Adrenal gland (tissue), 12 donors: ENCODE results near the gene CD300H. TPM values are rescaled to one million over a fixed set of nuclear protein-coding genes. Genes with fewer than 3 reads are reported as not detected.

Experiments used
- DNase-seq, 7 donors: peaks; one replicate each; pipeline ENCODE4 v3.0.0-alpha.2; 2019 to 2020
- H3K27ac ChIP-seq, 5 donors: fragments of 200-600 bp; sonication (generic) in 4 of 5; 1 replicate in 3 of 5; 2 replicates in 2 of 5; pipeline versions ENCODE4 v1.5.1 to v1.8.0; 2016 to 2020; ENCODE audit warnings: mild to moderate bottlenecking in 1 of 5
- H3K27me3 ChIP-seq: fragments of 200-600 bp; 2 replicates; pipeline ENCODE4 v1.8.0; 2021
- H3K36me3 ChIP-seq, 2 donors: fragments of 200-600 bp; replicated peaks in 1 of 2; 1 replicate in 1 of 2; 2 replicates in 1 of 2; pipeline versions ENCODE4 v1.5.1 to v1.8.0; 2018 to 2022
- H3K4me1 ChIP-seq, 2 donors: fragments of 200-600 bp; replicated peaks in 1 of 2; 1 replicate in 1 of 2; 2 replicates in 1 of 2; pipeline versions ENCODE4 v1.5.1 to v1.8.0; 2018 to 2021
- H3K4me3 ChIP-seq, 4 donors: fragments of 200-600 bp; sonication (generic) in 3 of 4; one replicate each; pipeline ENCODE4 v1.5.1; 2016 to 2018
- H3K9me3 ChIP-seq, 3 donors: fragments of 200-600 bp; sonication (generic) in 1 of 3; replicated peaks in 1 of 3; 1 replicate in 2 of 3; 2 replicates in 1 of 3; pipeline versions ENCODE4 v1.5.1 to v1.8.0; 2016 to 2021
- CTCF ChIP-seq, 6 experiments: fragments of 450-650 bp in 4 of 6; fragments of 200-600 bp in 2 of 6; sonication (generic) in 1 of 6; IDR thresholded peaks; 1 replicate in 5 of 6; 2 replicates in 1 of 6; pipeline versions ENCODE4 v1.5.1 to v1.8.0; 2016 to 2021; ENCODE audit warnings: antibody characterized with exemption in 6 of 6, mild to moderate bottlenecking in 2 of 6, moderate library complexity in 1 of 6
- POLR2A ChIP-seq, 2 donors: fragments of 450-650 bp; IDR thresholded peaks; one replicate each; pipeline ENCODE4 v1.6.1; 2017; ENCODE audit warnings: antibody characterized with exemption in 2 of 2, mild to moderate bottlenecking in 2 of 2, moderate library complexity in 1 of 2
- WGBS, 4 donors: extraction: QIAGEN DNeasy Blood & Tissue Kit in 2 of 4; methylation state at CpG; one replicate each; pipeline versions ENCODE4 v1.1.5 to v1.1.7; 2013 to 2017; 5-methylcytosine and 5-hydroxymethylcytosine counted together
- intact Hi-C, 2 donors: fragments of 100-400 bp; cut with DNase I; formaldehyde crosslinking; loops; one replicate each; pipeline versions ENCODE4 v1.14.1 to v1.15.0; 2022 to 2023
- polyA plus RNA-seq, 3 donors: library from polyadenylated mRNA; stranded (reverse); fragments of 200-250 nt in 2 of 3; fragments of 350-450 nt in 1 of 3; fragmentation: Illumina TruSeq in 1 of 3; extraction: RNeasy Lipid Tissue Mini Kit (QIAGEN cat#74804) in 1 of 3; gene quantifications; one replicate each; pipeline ENCODE4 v1.2.3, GENCODE V29; 2013 to 2014
- total RNA-seq, 9 donors: library from RNA; depleted of rRNA in 4 of 9; stranded (reverse); fragments of >200 nt in 4 of 9; fragments of 120-200 nt in 1 of 9; fragmentation: NEBNext Ultra II Directional in 1 of 9; extraction: Animal tissue kit (Norgen Biotek cat#: 25700) in 1 of 9; gene quantifications; one replicate each; pipeline versions ENCODE4 v1.1.0 to v1.2.4, GENCODE V29; 2013 to 2023
- donor health status: healthy with polysubstance abuse.
- donor health status: Bipolar disorder and iron deficiency.
- donor health status: DM: yes; HTN: yes; CAD: no.
- donor health status: DM: no; HTN: no; CAD: no.
- donor health status: DM: no; HTN: no; CAD: no.
- donor health status: DM: yes; HTN: yes; CAD: no.

CD300H gene
- total and polyA plus RNA-seq, 12 donors = not detected

DNA sequence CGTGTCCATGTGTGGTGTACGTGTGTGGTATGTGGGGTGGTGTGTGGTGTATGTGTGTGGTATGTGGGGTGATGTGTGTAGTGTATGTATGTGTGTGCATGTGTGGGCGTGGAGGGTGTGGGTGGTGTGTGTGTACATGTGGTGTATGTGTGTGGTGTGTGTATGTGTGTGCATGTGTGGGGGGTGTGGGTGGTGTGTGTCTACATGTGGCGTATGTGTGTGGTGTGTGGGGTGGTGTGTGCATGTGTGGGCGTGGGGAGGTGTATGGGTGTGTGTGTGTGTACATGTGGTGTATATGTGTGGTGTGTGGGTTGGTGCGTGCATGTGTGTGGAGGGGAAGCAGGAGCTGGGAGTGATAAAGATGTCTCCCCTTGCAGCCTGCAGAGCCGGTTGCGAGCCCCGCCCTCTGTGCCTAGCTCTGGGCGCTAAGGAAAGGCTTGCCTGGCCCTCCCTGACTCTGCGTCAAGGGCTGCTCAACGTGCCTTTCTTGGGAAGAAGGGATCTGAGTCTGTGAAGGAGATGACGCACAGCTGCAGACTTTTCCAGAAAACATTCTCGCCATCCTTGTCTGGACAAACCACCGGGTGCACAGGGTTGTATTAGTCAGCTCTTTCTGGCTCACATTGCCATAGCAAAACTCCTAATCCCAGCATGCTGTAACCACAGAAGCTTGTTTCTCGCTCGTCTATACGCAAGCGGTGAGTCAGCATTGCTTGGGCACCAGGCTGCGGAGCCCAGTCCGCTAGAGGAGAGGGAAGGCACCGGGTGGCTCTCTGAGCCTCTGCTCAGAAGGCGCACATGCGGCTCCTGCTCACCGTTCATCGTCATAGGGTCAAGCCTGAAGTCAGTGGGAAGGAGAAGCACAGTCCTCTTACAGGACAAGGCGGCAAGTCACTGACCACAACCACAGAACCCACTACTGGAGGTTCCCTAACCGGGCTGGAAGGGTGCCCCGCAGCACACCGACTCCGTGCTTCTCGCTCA lies 2.0 kb upstream of the CD300H start:
- no peaks in the 10 kb centered on the region for H3K36me3 ChIP-seq
- no peak overlapping the region for H3K27ac ChIP-seq
- intact Hi-C loops = no loop called here
- peak; percentile 30 to 82 (median 71) for DNase-seq
- no peaks in the 10 kb centered on the region for H3K9me3 ChIP-seq
- H3K4me3 ChIP-seq = no peak overlapping the region
- TF ChIP-seq CTCF (IDR thresholded peaks at IDR 0.05) (no peak), POLR2A (IDR thresholded peaks at IDR 0.05) (no peak)
- peaks cover 0 to 3% of the 10 kb centered on the region in 2 donors for H3K4me1 ChIP-seq
- no peaks in the 10 kb centered on the region for H3K27me3 ChIP-seq
- 51 to 61% (median 56%) methylated on average over 29 to 32 of the region's 32 CpGs for WGBS, 4 donors

DNA sequence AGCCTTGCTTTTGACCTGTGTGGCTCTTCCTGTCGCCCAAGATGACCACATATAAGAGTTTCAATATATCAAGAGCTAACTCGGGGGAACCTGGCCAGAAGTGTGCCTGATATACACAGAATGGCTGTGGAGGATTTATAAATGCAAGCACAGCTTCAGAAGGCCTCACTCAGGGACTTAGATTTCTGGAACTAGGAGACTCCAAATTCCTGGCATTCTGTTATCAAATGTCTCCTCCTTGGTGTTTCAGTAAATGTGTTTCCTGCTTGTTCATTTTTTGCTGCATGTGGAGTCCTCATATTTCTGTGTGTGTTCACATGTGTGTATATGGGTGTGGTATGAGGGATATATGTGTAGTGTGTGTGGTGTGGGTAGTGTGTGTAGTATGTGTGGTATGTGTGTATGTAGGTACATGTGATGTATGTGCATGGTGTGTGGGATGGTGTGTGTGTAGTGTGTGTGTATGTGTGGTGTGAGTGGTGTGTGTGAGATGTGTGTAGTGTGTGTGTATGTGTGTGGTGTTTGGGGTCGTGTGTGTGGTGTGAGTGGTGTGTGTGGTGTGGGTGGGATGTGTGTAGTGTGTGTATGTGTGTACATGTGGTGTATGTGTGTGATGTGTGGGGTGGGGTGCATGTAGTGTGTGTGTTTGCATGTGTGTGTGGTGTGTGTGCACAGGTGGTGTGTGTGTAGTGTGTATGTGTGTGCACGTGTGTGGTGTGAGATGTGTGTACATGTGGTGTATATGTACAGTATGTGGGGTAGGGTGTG lies 981 bp upstream of the CD300H start:
- Histone ChIP-seq H3K9me3 (no peaks in the 10 kb centered on the region), H3K4me3 (no peak overlapping the region), H3K27me3 (no peaks in the 10 kb centered on the region), H3K36me3 (no peaks in the 10 kb centered on the region), H3K27ac (no peak overlapping the region), H3K4me1 (peaks cover 0 to 3% of the 10 kb centered on the region in 2 donors)
- TF ChIP-seq CTCF (IDR thresholded peaks at IDR 0.05) (no peak), POLR2A (IDR thresholded peaks at IDR 0.05) (no peak)
- WGBS, 4 donors = 70 to 76% (median 73%) methylated on average over 3 to 4 of the region's 4 CpGs
- DNase-seq = no peak
- intact Hi-C loops = no loop called here

GRCh38 chr17:74566132-74566753 lies 1.1 kb downstream of the CD300H start:
- Histone ChIP-seq H3K4me3 (no peak overlapping the region), H3K27me3 (no peaks in the 10 kb centered on the region), H3K9me3 (no peaks in the 10 kb centered on the region), H3K27ac (no peak overlapping the region), H3K36me3 (no peaks in the 10 kb centered on the region), H3K4me1 (peaks cover 0 to 3% of the 10 kb centered on the region in 2 donors)
- DNase-seq = peak in 6 of 7 donors; percentile 28 to 58 (median 37)
- TF ChIP-seq POLR2A (IDR thresholded peaks at IDR 0.05) (no peak), CTCF (IDR thresholded peaks at IDR 0.05) (peak; percentile 21 to 47 (median 35))
- 30 to 34% (median 33%) methylated on average over 4 to 9 of the region's 9 CpGs for WGBS, 4 donors
- intact Hi-C loops = no loop called here

DNA sequence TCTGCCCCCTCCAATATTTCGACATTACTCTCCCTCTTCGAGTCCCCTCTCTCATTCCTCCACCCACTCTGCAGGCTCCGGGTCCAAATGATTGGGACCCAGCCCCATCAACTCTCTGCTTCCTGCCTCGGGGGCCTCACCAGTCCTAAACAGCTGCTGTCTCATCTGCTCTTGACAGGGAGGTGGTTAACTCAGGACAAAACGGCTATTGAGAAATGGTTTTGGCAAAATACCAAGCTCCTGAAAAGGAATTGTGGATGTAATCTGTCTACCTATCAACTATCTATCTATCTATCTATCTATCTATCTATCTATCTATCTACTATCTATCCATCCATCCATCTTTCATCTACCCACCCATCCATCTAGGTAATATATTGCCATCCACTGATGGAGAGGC lies 2.2 kb downstream of the CD300H start:
- no peak overlapping the region for H3K4me3 ChIP-seq
- peaks cover 0 to 3% of the 10 kb centered on the region in 2 donors for H3K4me1 ChIP-seq
- H3K9me3 ChIP-seq = no peaks in the 10 kb centered on the region
- no peaks in the 10 kb centered on the region for H3K36me3 ChIP-seq
- DNase-seq = no peak
- no peak overlapping the region for H3K27ac ChIP-seq
- 43 to 59% (median 54%) methylated on average over 5 of the region's 5 CpGs for WGBS, 4 donors
- no peaks in the 10 kb centered on the region for H3K27me3 ChIP-seq
- no peak for TF ChIP-seq POLR2A (IDR thresholded peaks at IDR 0.05)
- no peak for TF ChIP-seq CTCF (IDR thresholded peaks at IDR 0.05)
- intact Hi-C loops = no loop called here
